Fibroblast of mammary gland (primary cell): Measurements from ENCODE around the gene SPTB.
"Not testable (repeated sequence)": the region's sequence is repeated elsewhere in the genome, so short reads cannot be mapped to it uniquely, and the experiment has no call there.

Experiments used
- DNase-seq: peaks from one replicate; pipeline ENCODE4 v3.0.0-alpha.2; 2010; ENCODE audit warnings: low read depth
- H3K4me3 ChIP-seq: 2 replicates; pipeline ENCODE4 v1.5.1; 2011; ENCODE audit warnings: low read depth, mild to moderate bottlenecking, low read length, moderate library complexity; ENCODE audit not compliant: control insufficient read depth
- TF ChIP-seq, protein P1 (sequence below): conservative IDR thresholded peaks from 2 replicates; pipeline ENCODE4 v1.5.1; 2011; ENCODE audit warnings: low read depth, low read length, inconsistent platforms; ENCODE audit not compliant: control insufficient read depth, insufficient read depth

The SPTB gene

DNA sequence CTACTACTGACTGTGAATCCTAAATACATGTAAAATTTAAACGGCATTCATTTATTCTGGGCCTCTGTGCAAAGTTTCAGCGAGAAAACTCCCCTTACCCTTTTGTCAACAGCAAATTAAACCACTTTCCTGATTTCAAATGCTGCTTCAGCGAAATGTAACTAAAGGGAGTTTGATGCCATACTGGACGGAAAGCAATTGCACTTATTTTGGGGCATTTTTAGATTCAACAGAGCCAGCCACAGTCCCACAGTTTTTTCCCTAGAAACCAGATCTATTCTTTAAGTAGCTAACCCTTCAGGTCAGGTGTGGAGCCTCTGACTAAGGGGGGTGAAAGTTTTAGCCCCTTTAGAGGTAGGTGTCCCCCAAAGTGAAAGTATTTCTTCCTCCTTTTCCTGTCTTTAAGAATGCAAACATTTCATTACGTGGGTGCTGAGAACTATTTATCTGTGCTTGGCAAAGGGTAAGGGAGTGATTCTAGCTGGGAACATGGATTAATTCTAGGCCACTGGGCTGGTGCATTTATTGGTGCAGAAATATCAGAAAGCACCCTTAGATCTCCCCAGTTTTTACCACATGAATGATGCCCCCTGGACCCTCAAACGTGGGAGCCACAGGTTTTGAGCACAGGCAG is 72.7 kb downstream of the SPTB start:
- DNase-seq: no peak
- H3K4me3 ChIP-seq: no peak overlapping the region
- TF ChIP-seq, protein P1, sequence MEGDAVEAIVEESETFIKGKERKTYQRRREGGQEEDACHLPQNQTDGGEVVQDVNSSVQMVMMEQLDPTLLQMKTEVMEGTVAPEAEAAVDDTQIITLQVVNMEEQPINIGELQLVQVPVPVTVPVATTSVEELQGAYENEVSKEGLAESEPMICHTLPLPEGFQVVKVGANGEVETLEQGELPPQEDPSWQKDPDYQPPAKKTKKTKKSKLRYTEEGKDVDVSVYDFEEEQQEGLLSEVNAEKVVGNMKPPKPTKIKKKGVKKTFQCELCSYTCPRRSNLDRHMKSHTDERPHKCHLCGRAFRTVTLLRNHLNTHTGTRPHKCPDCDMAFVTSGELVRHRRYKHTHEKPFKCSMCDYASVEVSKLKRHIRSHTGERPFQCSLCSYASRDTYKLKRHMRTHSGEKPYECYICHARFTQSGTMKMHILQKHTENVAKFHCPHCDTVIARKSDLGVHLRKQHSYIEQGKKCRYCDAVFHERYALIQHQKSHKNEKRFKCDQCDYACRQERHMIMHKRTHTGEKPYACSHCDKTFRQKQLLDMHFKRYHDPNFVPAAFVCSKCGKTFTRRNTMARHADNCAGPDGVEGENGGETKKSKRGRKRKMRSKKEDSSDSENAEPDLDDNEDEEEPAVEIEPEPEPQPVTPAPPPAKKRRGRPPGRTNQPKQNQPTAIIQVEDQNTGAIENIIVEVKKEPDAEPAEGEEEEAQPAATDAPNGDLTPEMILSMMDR: no peak

- no peak overlapping the region for H3K4me3 ChIP-seq
- TF ChIP-seq, protein P1: no peak
- peak; percentile 76 for DNase-seq
These were observed 73.4 kb downstream of the SPTB start for GRCh38 chr14:64806202-64806861.

DNA sequence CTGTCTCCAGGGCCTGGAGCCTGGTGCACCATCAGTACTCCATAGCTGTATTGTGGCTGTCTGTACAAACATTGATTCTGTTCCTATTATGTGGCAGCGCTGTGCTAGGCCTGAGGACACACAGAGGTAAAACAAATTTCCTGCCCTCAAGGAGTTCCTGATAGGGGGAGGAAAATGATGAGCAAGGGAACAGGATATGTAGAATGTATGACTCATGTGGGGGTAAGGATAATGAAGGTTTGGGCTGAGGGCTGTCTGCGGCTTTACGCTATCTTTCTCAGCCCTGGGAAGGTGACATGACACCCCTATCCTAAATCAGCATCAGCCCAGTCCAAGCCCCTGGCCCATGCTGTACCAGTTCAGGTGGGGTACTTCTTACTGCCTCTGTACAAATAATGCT is 74.1 kb downstream of the SPTB start:
- peak; percentile 55 for DNase-seq
- not testable (repeated sequence) for H3K4me3 ChIP-seq

DNA sequence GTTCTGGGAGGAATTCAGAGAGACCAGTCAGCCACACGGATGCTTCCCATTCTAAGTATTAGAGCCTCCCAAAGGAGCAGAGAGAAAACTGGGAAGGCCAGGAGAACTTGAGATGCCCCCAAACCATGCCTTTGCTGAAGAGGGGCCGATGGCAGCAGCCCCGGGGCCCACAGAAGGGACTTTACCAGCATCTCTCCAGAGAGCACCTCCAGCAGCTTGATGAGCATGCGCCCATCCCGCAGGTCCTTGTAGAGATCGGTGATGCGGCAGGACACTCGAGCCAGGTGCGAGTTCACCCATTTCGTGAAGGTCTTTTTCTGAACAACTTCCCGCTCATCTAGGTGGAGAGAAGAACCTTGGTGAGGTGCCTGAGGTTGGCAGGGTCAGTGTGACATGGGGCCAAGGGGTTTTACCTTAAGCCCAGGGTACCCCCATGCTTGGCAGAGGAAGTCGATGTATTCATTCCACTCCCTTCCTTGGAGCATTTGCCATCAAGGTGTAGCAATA is 74.9 kb downstream of the SPTB start:
- DNase-seq: no peak
- no peak overlapping the region for H3K4me3 ChIP-seq
- TF ChIP-seq, protein P1: no peak

DNA sequence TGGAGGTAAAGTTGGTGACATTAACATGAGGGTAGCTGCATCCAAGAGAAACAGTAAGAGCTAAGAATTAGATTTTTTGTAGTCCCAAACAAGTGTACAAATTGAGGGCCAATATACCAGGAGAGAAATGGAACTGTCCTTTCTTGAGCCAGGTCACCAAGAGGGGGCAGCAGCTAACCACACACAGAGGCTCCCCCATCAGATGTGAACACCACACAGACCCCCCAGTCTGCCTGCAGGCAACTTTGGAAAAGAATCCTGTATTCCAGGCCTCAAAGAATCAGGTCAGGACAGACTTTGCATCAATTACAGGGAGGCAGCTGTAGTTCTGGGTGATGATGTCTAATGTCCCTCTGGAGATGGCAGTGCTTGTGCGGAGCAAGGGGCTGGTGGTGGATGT is 77.9 kb downstream of the SPTB start:
- TF ChIP-seq, protein P1: peak; percentile 49
- peak; percentile 25 for DNase-seq
- H3K4me3 ChIP-seq: no peak overlapping the region

DNA sequence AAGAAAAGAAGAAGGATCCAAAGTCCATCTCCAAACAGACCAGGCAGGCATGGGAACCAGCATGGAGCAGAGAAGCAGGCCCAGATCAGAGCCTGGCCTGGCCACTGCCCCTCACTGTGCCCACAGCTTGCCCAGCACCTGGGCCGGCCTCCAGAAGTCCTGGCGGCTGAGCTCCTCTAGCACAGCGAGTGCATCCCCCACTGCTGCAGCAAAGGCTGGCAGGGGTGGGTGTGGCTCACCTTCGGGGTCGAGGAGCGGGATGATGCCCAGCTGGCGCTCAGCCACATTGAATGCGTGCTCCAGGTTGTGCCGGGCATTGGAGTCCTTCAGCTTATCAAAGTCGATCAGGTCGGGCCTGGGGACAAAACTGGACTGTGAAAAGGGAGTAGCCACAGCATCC is 78.7 kb downstream of the SPTB start:
- no peak overlapping the region for H3K4me3 ChIP-seq
- TF ChIP-seq, protein P1: no peak
- no peak for DNase-seq

GRCh38 chr14:64800000-64800399 is 79.7 kb downstream of the SPTB start:
- DNase-seq: peak; percentile 29
- no peak overlapping the region for H3K4me3 ChIP-seq
- TF ChIP-seq, protein P1: peak; percentile 49
